Heart left ventricle (tissue), 16 donors: ENCODE data around the gene PTPRN2. TPM values are rescaled to one million over a fixed set of nuclear protein-coding genes. Genes with fewer than 3 reads are reported as not detected.

Experiments
- ATAC-seq, 4 donors: fragments of 200-7000 bp; cut with Tn5 transposase; one replicate each; pipeline ENCODE4 v1.9.1; 2020 to 2022; ENCODE audit warnings: moderate library complexity in 4 of 4, mild to moderate bottlenecking in 3 of 4, moderate number of reproducible peaks in 1 of 4
- DNase-seq, 5 donors: peaks; one replicate each; pipeline ENCODE4 v3.0.0-alpha.2; 2020
- H3K27ac ChIP-seq, 12 donors: fragments of 200-600 bp; sonication (generic) in 4 of 12; one replicate each; pipeline versions ENCODE4 v1.5.0 to v1.8.0; 2016 to 2022; ENCODE audit warnings: mild to moderate bottlenecking in 2 of 12
- H3K27me3 ChIP-seq, 9 donors: fragments of 200-600 bp; sonication (generic) in 2 of 9; one replicate each; pipeline versions ENCODE4 v1.5.1 to v1.8.0; 2016 to 2022; ENCODE audit warnings: mild to moderate bottlenecking in 3 of 9
- H3K36me3 ChIP-seq, 9 donors: fragments of 200-600 bp; sonication (generic) in 2 of 9; one replicate each; pipeline versions ENCODE4 v1.5.0 to v1.8.0; 2018 to 2022; ENCODE audit warnings: mild to moderate bottlenecking in 2 of 9
- H3K4me1 ChIP-seq, 12 donors: fragments of 200-600 bp; sonication (generic) in 4 of 12; one replicate each; pipeline versions ENCODE4 v1.5.0 to v1.8.0; 2016 to 2022; ENCODE audit warnings: mild to moderate bottlenecking in 3 of 12
- H3K4me3 ChIP-seq, 12 donors: fragments of 200-600 bp; sonication (generic) in 4 of 12; one replicate each; pipeline versions ENCODE4 v1.5.0 to v1.8.0; 2017 to 2022; ENCODE audit warnings: mild to moderate bottlenecking in 9 of 12, moderate library complexity in 4 of 12
- H3K9me3 ChIP-seq, 12 donors: fragments of 200-600 bp; sonication (generic) in 4 of 12; one replicate each; pipeline versions ENCODE4 v1.5.0 to v1.8.0; 2016 to 2022; ENCODE audit warnings: mild to moderate bottlenecking in 1 of 12
- CTCF ChIP-seq, 12 donors: fragments of 200-600 bp; sonication (generic) in 4 of 12; IDR thresholded peaks; one replicate each; pipeline versions ENCODE4 v1.5.0 to v1.8.0; 2018 to 2022; ENCODE audit warnings: antibody characterized with exemption in 12 of 12, mild to moderate bottlenecking in 5 of 12
- POLR2A ChIP-seq, 2 donors: fragments of 450-650 bp; IDR thresholded peaks; one replicate each; pipeline ENCODE4 v1.6.1; 2017; ENCODE audit warnings: antibody characterized with exemption in 2 of 2, mild to moderate bottlenecking in 2 of 2, moderate library complexity in 2 of 2
- WGBS, 4 donors: extraction: QIAGEN DNeasy Blood & Tissue Kit in 2 of 4; methylation state at CpG; one replicate each; pipeline versions ENCODE4 v1.1.5 to v1.1.7; 2013 to 2018; 5-methylcytosine and 5-hydroxymethylcytosine counted together
- intact Hi-C, 10 donors: fragments of 100-400 bp; cut with DNase I; formaldehyde crosslinking; loops; one replicate each; pipeline versions ENCODE4 v1.11.1 to v1.14.2; 2022
- polyA plus RNA-seq, 2 donors: library from polyadenylated mRNA; stranded (reverse); fragments of 200-250 nt; gene quantifications; one replicate each; pipeline ENCODE4 v1.2.3, GENCODE V29; 2013
- total RNA-seq, 9 donors: library from RNA; depleted of rRNA in 2 of 9; stranded (reverse); fragments of >200 nt in 2 of 9; fragmentation: NEBNext Ultra II Directional in 3 of 9; extraction: Animal tissue kit (Norgen Biotek cat#: 25700) in 3 of 9; gene quantifications; one replicate each; pipeline versions ENCODE4 v1.1.0 to v1.2.4, GENCODE V29; 2016 to 2023
- donor health status: ischemic (EF 13 %, LVEDD 7.1; RV severe dilation, severe dysfunction).
- donor health status: healthy with polysubstance abuse.
- donor health status: DM: no; HTN: yes; CAD: no.
- donor health status: DM: no; HTN: no; CAD: no.
- donor health status: ischemic (EF 25% LVEDD 6.9; RV normal size, moderate dysfunction).
- donor health status: ischemic (EF 25% LVEDD 5.7; RV mildly dilated, moderate dysfunction).
- donor health status: healthy.
- donor health status: DM: yes; HTN: yes; CAD: no.
- donor health status: ischemic (EF 35%, LVEDD 5.7; RV mildly dilated, moderate dysfunction).
- donor health status: nonischemic (EF 11% LVEDD 7.7; RV severe dilation, severe dysfunction).
- donor health status: DM: yes; HTN: yes; CAD: no.
- donor health status: PGD.
- donor health status: ischemic (EF 29% LVEDD 5.4; RV normal size, mild dysfunction).
- donor health status: nonischemic (EF 23%, LVEDD 6.1; RV moderate dilation, normal function).

The PTPRN2 gene
- total and polyA plus RNA-seq, 11 donors: 0.61 to 2.3 (median 1.3) TPM

GRCh38 chr7:158292948-158293347 lies 294.7 kb downstream of the PTPRN2 start:
- peaks cover 0 to 10% (median 0%) of the 10 kb centered on the region in 9 donors for H3K27me3 ChIP-seq
- 74 to 82% (median 78%) methylated on average over 5 of the region's 5 CpGs for WGBS, 4 donors

DNA sequence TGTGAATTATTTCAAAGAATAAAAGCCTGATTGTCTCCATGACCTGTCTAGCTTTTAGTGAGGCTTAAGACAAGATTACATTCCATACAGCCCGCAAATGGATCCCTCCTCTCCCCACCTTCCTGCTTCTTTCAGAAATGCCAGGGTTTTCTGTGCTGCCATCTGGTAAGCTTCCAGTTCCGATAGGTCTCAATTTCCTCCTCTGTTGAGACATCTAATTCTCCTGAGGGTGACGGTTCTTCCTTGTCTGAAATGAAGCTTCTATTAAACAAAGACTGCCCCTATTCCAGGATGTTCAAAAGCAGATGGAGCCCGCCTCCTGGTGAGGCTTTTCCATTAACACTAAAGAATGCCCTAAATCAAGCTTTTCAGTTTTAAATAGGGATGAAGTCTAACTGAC lies 295.6 kb downstream of the PTPRN2 start:
- no peak for ATAC-seq
- 47 to 65% (median 55%) methylated on average over 4 of the region's 4 CpGs for WGBS, 4 donors
- intact Hi-C loops: no loop called here

More at GRCh38 chr7:158292948-158293347, 294.7 kb downstream of the PTPRN2 start:
- Histone ChIP-seq H3K27ac (no peak overlapping the region), H3K4me3 (no peak overlapping the region), H3K4me1 (no peaks in the 10 kb centered on the region), H3K36me3 (no peaks in the 10 kb centered on the region), H3K9me3 (peaks cover 0 to 30% (median 16%) of the 10 kb centered on the region in 12 donors)
- intact Hi-C loops: no loop called here
- ATAC-seq (no peak), DNase-seq (no peak)
- TF ChIP-seq CTCF (IDR thresholded peaks at IDR 0.05): no peak
- TF ChIP-seq POLR2A (IDR thresholded peaks at IDR 0.05): no peak

GRCh38 chr7:158289761-158290523 lies 297.7 kb downstream of the PTPRN2 start:
- Histone ChIP-seq H3K27ac (no peak overlapping the region), H3K4me3 (no peak overlapping the region), H3K9me3 (peaks cover 0 to 50% (median 30%) of the 10 kb centered on the region in 12 donors), H3K4me1 (no peaks in the 10 kb centered on the region), H3K36me3 (no peaks in the 10 kb centered on the region), H3K27me3 (peaks cover 0 to 10% (median 0%) of the 10 kb centered on the region in 9 donors)
- intact Hi-C loops: no loop called here
- WGBS, 4 donors: 79 to 87% (median 86%) methylated on average over 4 to 5 of the region's 5 CpGs
- DNase-seq (peak in 1 of 5 donors; percentile 10), ATAC-seq (no peak)
- TF ChIP-seq POLR2A (IDR thresholded peaks at IDR 0.05) (no peak), CTCF (IDR thresholded peaks at IDR 0.05) (no peak)

More for the DNA sequence above, 295.6 kb downstream of the PTPRN2 start:
- Histone ChIP-seq H3K27me3 (peaks cover 0 to 10% (median 0%) of the 10 kb centered on the region in 9 donors), H3K36me3 (no peaks in the 10 kb centered on the region), H3K9me3 (peaks cover 0 to 35% (median 22%) of the 10 kb centered on the region in 12 donors), H3K4me1 (no peaks in the 10 kb centered on the region), H3K27ac (no peak overlapping the region), H3K4me3 (no peak overlapping the region)
- no peak for DNase-seq
- no peak for TF ChIP-seq POLR2A (IDR thresholded peaks at IDR 0.05)
- TF ChIP-seq CTCF (IDR thresholded peaks at IDR 0.05): no peak

DNA sequence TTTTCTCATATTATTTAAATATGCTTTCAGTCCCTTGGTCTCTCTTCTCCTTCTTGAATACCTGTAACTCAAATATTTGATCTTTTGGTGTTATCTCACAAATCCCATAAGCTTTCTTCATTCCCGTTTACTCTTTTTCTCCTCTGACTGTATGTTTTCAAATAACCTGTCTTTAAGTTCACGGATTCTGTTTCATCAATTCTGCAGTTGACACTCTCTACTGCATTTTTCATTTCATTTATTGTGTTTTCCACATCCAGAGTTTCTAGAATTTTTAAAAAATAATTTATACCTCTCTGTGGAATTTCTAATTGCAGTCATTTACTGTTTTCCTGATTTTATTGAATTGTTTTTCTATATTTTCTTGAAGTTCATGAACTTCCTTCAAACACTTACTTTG lies 298.4 kb downstream of the PTPRN2 start:
- DNase-seq (no peak), ATAC-seq (no peak)
- no peaks in the 10 kb centered on the region for H3K4me1 ChIP-seq
- H3K27ac ChIP-seq: no peak overlapping the region
- WGBS, 4 donors: 90 to 92% (median 90%) methylated on average over 2 of the region's 2 CpGs
- no peak for TF ChIP-seq POLR2A (IDR thresholded peaks at IDR 0.05)
- TF ChIP-seq CTCF (IDR thresholded peaks at IDR 0.05): no peak
- no peak overlapping the region for H3K4me3 ChIP-seq
- peaks cover 0 to 10% (median 0%) of the 10 kb centered on the region in 9 donors for H3K27me3 ChIP-seq
- peaks cover 0 to 50% (median 30%) of the 10 kb centered on the region in 12 donors for H3K9me3 ChIP-seq
- intact Hi-C loops: no loop called here
- no peaks in the 10 kb centered on the region for H3K36me3 ChIP-seq
